Kidney epithelial cell (primary cell): ENCODE measurements around the gene PREPL. TPM values are rescaled to one million over a fixed set of nuclear protein-coding genes. Genes with fewer than 3 reads are reported as not detected.

Experiments
- DNase-seq: peaks from one replicate; pipeline ENCODE4 v3.0.0-alpha.2; 2010; ENCODE audit warnings: low read depth
- H3K27me3 ChIP-seq: 2 replicates; pipeline ENCODE4 v1.6.0; 2011; ENCODE audit warnings: low read length; ENCODE audit not compliant: control insufficient read depth, insufficient read depth
- H3K36me3 ChIP-seq: 2 replicates; pipeline ENCODE4 v1.5.1; 2011; ENCODE audit warnings: low read length; ENCODE audit not compliant: control insufficient read depth, insufficient read depth
- H3K4me3 ChIP-seq: 2 replicates; pipeline ENCODE4 v1.5.1; 2011; ENCODE audit warnings: low read depth, mild to moderate bottlenecking, control low read depth, low read length
- total RNA-seq: library from RNA; depleted of rRNA; stranded (reverse); fragments of >200 nt; gene quantifications from 2 replicates; pipeline ENCODE4 v1.2.3, GENCODE V29; 2015
- TF ChIP-seq, protein P1 (sequence below): IDR thresholded peaks from 2 replicates; pipeline ENCODE4 v1.5.1; 2011; ENCODE audit warnings: mild to moderate bottlenecking, moderate library complexity, low read length, control low read depth, inconsistent platforms; ENCODE audit not compliant: insufficient read depth, poor library complexity, severe bottlenecking

PREPL gene
- total RNA-seq, 1 donor from 2014 or later = 22.7 TPM

DNA sequence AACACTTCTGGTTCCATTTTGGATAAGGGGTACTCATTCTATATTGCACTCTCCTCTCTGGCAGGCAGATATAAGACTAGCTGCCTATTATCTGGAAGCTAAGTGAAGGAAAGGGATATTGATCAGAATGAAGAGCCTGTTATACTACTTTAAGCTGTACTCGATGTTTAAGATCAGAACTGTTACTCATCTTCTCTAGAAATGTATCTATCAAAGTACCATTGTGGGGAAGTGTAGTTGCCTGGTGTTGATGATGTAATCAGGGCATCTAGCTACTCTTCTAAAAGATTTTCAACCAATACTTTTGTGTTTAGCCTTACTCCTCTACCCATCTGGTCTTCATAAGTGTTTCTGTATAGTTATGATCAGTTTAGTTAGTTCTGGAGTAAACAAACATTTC lies 6.3 kb upstream of the PREPL start:
- Histone ChIP-seq H3K36me3 (no peaks in the 10 kb centered on the region), H3K4me3 (no peak overlapping the region), H3K27me3 (no peaks in the 10 kb centered on the region)
- TF ChIP-seq, protein P1, sequence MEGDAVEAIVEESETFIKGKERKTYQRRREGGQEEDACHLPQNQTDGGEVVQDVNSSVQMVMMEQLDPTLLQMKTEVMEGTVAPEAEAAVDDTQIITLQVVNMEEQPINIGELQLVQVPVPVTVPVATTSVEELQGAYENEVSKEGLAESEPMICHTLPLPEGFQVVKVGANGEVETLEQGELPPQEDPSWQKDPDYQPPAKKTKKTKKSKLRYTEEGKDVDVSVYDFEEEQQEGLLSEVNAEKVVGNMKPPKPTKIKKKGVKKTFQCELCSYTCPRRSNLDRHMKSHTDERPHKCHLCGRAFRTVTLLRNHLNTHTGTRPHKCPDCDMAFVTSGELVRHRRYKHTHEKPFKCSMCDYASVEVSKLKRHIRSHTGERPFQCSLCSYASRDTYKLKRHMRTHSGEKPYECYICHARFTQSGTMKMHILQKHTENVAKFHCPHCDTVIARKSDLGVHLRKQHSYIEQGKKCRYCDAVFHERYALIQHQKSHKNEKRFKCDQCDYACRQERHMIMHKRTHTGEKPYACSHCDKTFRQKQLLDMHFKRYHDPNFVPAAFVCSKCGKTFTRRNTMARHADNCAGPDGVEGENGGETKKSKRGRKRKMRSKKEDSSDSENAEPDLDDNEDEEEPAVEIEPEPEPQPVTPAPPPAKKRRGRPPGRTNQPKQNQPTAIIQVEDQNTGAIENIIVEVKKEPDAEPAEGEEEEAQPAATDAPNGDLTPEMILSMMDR = no peak
- DNase-seq = no peak

DNA sequence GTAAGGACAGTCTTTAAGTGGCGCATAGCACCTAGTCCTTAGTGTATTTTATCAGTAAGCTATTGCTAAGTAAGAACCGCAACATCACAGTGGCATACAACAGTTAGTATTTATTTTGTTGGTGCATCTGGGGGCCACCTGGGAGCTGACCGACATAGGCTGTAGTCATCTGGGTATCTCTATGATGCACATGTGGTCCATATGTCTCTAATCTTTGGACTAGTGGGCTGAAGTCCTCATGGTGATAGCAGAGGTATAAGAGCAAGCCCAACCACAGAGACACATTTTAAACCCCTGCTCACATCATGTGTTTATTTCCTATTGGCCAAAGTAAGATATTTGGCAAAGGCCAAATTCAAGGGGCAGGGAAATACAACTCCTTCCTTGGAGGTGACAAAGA lies 3.3 kb upstream of the PREPL start:
- H3K27me3 ChIP-seq = no peaks in the 10 kb centered on the region
- no peak overlapping the region for H3K4me3 ChIP-seq
- no peaks in the 10 kb centered on the region for H3K36me3 ChIP-seq
- TF ChIP-seq, protein P1 = no peak
- DNase-seq = no peak

DNA sequence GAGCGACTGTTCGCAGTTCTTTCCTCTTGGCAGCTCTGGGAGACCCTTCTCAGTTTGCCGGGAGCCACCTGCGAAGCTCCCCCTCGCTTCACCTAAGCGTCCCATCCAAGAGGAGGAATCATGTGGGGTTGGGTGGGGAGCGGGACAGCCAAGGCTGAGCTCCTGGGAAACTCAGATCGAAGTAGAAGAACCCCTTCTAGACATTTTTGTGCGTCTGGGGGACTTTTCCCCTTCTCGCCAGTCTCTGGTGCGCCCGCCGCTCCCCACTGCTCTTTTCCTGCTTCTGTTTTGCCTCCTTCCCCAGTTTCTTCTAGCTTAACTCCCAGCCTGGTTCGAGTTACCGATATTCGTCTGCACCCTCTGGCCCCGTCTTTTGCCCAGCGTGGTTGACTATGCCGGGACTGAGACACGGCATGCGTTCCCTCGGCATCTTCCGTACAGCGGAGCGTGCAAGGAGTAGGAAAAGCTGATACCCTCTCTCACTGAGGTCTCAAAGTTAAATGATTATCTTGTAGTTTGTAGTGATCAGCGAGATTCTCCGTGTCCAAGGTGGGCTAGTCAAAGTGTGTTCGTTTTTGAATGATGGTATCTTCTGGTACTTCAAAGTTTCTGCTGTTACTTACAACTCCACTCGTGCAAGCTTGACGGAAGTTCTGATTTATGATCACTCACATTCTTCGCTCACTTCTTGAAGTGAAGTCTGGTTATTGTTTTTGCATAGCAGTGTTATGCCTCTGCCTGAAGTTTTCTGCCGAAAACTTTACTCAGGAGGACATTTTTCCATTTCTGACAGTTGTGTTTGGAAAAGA lies 1.1 kb upstream of the PREPL start:
- TF ChIP-seq, protein P1 = no peak
- Histone ChIP-seq H3K4me3 (peak overlapping the region; percentile 86), H3K36me3 (no peaks in the 10 kb centered on the region), H3K27me3 (no peaks in the 10 kb centered on the region)
- no peak for DNase-seq

DNA sequence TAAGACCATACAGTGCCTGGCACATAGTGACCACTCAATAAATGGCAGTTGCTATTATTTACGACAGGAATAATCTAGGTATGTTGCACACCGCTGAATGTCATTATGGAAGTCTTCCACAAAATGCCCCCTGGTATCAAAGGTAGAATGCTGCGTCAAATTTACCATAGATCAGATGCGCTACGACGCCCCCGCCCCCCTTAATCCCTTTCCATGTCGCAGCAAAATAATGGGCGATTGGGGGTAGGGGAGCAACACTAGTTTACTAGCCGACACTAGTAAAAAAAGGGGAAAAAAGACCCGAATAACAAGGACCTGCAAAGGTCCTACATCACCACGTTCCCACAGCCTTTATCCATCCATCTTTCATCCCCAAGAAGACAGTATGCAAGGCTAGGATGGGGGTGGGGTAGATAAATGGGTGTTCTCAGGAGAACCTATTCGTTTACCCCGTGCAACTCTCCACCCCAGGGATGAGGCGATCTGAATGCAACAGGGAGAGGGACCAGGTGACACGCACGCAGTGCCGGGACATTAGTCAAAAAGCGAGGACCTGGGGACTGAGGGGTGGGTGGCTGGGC lies 455 bp downstream of the PREPL start:
- TF ChIP-seq, protein P1 = no peak
- peak overlapping the region; percentile 86 for H3K4me3 ChIP-seq
- no peaks in the 10 kb centered on the region for H3K36me3 ChIP-seq
- no peak for DNase-seq
- no peaks in the 10 kb centered on the region for H3K27me3 ChIP-seq

DNA sequence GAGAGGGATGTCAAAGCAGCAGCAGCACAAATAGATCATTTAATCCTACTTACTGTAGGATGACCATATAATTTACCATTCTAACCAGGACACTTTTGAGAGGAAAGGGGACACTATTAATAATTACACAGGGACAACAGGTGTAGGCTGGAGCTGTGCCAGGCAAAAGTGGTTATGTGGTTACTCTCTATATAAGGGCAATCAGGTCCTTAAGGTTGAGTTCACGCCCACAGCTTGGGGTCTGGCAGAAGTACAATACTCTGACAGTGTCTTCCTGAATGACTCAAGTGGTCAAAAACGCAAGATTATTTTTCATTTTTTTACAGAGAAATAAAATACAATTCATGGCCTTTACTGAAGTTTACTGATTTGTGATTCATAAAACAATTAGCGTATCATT lies 2.8 kb downstream of the PREPL start:
- Histone ChIP-seq H3K36me3 (no peaks in the 10 kb centered on the region), H3K27me3 (no peaks in the 10 kb centered on the region), H3K4me3 (no peak overlapping the region)
- peak; percentile 53 for DNase-seq
- TF ChIP-seq, protein P1 = no peak
